Right ventricle myocardium inferior (tissue), 1 donor: ENCODE measurements around the gene DALRD3. TPM values are rescaled to one million over a fixed set of nuclear protein-coding genes. Genes with fewer than 3 reads are reported as not detected.
"Not testable (repeated sequence)": the region's sequence is repeated elsewhere in the genome, so short reads cannot be mapped to it uniquely, and the experiment has no call there.

Source experiments
- ATAC-seq: fragments of 200-7000 bp; cut with Tn5 transposase; one replicate; pipeline ENCODE4 v1.9.1; 2020; ENCODE audit warnings: mild to moderate bottlenecking, moderate library complexity
- DNase-seq: peaks from one replicate; pipeline ENCODE4 v3.0.0; 2021; ENCODE audit errors: missing footprints
- intact Hi-C: fragments of 100-400 bp; cut with DNase I; formaldehyde crosslinking; loops from one replicate; pipeline ENCODE4 v1.11.0; 2022
- total RNA-seq: library from RNA; stranded (reverse); fragmentation: NEBNext Ultra II Directional; extraction: Animal tissue kit (Norgen Biotek cat#: 25700); gene quantifications from one replicate; pipeline ENCODE4 v1.2.1, GENCODE V29; 2021
- donor health status: DM: no; HTN: yes; CAD: no; lungs with severe emphysema.

DALRD3 gene
- total RNA-seq, 1 donor from 2014 or later, result 9.0 TPM

DNA sequence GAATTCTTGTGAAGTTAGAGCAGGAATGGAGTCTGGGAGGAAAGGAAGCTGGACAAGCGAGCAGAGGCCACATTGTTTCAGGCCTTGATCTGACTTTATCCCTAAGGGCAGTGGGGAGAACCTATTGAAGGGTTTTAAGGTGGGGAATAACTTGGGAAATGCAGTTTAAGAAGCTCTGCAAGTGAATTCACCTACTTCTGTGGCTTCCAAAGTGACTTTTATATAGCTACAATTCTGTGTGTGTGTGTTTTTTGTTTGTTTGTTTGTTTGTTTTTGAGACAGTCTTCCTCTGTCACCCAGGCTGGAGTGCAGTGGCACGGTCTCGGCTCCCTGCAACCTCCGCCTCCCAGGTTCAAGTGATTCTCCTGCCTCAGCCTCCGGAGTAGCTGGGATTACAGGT lies 9.8 kb downstream of the DALRD3 start:
- intact Hi-C loops, ATAC-seq, DNase-seq: not testable (repeated sequence)

DNA sequence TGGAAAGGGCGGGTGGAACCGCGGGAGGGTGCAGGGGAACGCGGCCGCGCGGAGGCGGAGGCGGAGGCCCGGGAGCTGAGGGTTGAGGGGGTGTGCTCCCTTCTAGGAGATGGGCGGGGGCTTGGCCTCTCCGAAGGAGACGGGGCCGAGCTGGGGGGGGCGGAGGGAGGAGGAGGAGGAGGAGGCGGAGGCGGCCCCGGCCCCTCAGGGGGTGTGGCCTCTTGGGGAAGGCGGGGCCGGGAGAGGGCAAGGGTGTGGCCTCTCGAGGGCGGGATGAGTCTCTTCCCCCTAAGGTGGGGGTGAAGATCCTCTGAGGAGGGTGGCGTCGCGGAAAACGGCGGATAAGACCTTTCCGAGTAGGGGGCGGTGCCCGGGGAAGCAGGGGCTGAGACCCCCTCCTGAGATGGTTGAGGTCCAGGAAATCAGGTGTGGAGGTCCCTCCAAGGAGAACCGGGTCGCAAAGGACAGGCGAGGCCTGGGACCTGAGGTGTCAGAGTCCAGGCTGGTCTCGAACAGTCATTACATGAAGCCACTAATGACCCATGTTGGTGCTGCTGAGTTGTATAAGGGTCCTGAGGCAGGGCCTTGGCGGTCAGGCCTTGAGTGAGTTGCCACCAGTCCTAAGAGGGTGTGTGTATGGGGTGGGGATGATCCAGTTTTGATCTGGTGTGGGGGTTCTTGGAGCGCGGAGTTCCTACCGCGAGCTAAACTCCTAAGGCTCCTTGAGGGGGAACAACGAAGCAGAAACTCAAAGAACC lies 10.4 kb downstream of the DALRD3 start:
- intact Hi-C loops, result no loop called here
- DNase-seq, result peak; percentile 94
- peak; percentile 85 for ATAC-seq

DNA sequence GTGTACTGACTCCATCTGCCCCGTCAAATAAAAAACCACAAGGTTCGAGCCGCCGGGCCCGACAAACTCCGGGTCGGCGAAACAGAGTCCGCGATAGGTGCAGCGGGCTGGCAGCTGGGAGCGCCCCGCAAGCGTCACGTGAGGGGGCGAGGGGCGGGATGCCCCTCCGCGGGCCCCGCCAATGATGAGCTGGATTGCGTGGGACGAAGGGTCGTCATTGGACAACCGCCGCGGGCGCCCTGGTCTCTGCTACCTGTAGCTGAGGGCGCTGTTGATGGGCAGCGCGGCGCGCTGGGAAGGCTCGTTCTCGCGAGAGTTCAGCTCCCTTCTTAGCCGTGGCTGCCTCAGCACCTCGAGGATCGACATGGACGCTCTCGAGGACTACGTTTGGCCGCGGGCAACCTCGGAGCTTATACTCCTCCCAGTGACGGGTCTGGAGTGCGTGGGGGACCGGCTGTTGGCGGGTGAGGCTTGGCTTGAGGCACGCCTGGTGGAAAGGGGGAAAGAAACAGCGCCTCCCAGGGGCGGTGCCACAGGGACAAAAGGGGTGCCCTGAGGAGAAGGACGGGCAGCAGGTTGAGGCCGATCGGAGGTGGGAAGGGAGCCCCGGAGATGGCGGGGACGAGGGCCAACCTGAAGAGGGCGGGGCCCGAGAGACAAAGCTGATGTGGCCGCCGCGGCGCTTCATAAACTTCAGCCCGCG lies 11.2 kb downstream of the DALRD3 start, which contains the start of gene WDR6:
WDR6 (plus strand) TSS at position 324 of the 703 bp plus-strand sequence; CDS start at position 365, 41 bp downstream.
- intact Hi-C loops, result no loop called here
- ATAC-seq, result peak; percentile 90
- peak; percentile 98 for DNase-seq

DNA sequence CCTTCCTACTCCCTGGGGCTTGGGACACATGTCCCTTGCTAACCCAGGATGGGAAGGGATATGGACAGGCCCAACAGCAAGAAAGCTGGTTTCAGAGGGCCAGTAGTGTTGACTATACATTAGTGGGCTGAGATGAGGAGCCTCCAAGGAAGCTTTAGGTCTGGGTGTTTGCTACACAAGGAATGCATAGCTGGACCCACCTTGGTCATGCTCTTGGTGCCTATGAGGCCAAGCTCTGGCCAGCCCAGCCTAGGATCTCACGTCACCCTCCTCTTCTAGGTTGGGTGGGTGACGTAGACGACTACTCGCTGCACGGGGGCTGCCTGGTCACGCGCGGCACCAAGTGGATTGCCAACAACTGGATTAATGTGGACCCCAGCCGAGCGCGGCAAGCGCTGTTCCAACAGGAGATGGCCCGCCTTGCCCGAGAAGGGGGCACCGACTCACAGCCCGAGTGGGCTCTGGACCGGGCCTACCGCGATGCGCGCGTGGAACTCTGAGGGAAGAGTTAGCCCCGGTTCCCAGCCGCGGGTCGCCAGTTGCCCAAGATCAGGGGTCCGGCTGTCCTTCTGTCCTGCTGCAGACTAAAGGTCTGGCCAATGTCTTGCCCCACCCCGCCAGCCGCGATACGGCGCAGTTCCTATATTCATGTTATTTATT lies 11.8 kb downstream of the DALRD3 start:
- DNase-seq (no peak), ATAC-seq (no peak)
- intact Hi-C loops, result no loop called here

DNA sequence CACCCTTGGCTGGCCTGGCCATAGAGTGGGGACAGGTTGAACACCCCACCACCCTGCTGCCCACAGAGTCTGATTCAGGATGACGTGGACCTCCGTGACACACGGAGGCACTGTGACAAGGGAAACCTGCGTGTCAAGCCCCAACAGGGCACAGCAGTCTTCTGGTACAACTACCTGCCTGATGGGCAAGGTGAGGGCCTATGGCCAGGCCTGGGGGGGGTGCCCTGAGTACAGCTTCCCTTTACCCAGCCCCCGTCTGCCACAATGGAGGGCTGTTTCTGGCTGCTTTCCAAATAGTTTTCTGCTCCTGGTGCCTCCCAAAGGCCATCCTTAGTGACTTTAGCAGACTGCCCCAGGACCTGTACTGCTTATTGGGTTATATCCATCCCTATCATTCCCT lies 12.4 kb downstream of the DALRD3 start:
- intact Hi-C loops, result no loop called here
- no peak for ATAC-seq
- no peak for DNase-seq

DNA sequence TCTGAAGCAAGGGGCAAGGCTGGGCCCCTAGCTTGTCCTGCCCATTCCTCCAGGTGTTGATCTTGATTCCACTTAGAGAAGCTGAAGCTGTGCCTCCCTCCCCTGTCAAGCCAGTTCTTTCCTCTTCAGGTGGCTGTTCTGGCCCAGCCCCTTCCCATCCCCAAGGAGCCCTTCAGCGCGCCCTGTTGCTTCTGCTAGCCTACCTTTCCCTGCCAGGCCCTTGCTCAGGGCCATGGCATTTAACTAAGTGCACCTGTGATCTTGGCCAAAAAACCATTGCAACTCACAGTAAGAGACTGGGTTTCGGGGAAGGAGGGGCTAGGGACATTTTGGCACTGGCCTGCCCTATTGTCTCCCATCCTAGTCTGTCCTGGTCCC lies 13.1 kb downstream of the DALRD3 start:
- intact Hi-C loops, result no loop called here
- no peak for ATAC-seq

DNA sequence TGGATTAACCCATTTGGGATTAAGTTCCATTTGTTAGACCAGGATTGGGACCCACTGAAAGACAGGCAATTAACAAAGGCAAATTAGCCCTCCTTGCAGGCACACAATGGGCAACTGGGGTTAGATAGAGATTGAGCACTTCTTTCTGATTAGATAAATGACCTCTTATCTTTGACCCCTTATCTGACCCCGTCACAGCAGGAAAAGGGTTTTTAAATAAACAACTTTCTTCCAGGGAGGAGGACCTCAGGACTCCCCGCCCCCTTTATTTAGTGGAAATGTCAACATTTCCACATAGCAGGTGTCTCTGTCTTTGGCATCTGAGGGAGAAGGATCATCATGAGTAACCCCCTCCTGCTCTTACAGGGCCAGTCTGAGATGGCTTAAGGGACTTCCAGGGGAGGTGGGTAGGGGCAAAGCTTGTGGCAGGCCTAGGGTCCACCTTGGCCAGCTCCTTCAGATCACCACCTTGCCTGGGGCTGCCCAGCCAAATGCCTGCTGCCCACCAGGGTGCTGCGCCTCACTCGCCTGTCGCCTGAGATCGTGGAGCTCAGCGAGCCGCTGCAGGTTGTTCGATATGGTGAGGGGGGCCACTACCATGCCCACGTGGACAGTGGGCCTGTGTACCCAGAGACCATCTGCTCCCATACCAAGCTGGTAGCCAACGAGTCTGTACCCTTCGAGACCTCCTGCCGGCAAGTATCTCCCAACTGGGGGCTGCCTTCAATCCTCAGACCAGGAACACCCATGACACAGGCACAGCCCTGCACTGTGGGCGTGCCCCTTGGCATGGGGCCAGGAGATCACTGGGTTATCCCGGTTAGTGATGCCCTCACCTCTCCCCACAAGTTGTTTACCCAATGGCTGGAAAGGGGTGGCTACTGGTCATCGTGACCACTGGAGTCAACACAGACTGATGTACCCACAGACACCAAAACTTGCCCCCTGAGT lies 13.8 kb downstream of the DALRD3 start:
- ATAC-seq (no peak), DNase-seq (peak; percentile 69)
- intact Hi-C loops, result no loop called here

More for the DNA sequence above, 13.1 kb downstream of the DALRD3 start:
- no peak for DNase-seq

DNA sequence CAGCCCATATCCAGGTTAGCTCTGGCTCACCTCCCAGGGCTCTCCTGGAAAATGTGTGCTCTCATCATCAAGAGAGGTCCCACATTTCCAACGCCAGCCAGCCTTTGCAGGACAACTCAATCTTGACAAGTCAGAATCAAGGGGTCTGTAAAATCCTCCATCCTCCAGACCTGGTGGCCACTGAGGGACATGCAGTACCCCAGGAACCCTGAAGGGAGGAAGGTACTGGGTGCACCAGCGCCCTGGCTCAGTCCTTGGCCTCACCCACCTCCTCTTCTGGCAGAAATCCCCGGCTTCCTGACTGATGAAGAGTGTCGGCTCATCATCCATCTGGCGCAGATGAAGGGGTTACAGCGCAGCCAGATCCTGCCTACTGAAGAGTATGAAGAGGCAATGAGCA lies 17.2 kb downstream of the DALRD3 start:
- peak; percentile 17 for DNase-seq
- intact Hi-C loops, result no loop called here
- ATAC-seq, result no peak

DNA sequence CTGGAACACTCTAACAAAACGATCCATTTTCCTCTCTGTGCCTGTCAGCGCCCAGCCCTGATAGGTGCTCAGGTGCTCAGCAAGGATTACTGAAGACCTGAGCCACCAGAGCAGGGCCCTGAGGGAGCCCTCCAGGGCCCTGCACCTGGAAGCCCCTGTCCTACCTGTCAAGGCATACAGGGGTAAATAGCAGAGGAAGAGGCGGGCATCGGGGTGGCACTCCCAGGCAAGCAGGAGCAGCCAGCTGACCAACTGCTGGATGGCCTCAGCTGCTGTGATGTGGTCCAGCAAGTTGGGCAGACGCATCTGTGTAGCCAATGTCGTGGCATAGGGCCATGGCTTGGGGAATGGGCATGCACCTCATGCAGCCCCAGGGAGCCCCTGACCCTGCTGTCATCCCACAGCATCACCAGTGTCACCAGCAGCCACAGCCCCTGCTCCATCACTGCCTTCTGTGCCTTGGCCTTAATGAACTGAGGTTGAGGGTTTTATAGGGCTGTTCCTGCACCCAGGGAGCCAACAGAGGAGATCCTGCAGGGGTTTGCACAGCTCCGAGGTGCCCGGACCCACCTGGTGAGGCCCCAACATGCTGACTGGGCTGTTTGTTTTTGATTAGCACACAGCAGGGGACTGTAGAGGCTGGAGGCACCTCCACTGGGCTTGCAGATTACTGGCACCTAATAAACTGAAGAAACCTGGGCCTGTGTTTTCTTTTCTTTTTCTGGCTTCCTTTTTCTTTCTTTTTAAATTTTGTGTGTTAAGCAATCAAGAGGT lies 19.1 kb downstream of the DALRD3 start:
- DNase-seq (no peak), ATAC-seq (no peak)
- intact Hi-C loops, result no loop called here

DNA sequence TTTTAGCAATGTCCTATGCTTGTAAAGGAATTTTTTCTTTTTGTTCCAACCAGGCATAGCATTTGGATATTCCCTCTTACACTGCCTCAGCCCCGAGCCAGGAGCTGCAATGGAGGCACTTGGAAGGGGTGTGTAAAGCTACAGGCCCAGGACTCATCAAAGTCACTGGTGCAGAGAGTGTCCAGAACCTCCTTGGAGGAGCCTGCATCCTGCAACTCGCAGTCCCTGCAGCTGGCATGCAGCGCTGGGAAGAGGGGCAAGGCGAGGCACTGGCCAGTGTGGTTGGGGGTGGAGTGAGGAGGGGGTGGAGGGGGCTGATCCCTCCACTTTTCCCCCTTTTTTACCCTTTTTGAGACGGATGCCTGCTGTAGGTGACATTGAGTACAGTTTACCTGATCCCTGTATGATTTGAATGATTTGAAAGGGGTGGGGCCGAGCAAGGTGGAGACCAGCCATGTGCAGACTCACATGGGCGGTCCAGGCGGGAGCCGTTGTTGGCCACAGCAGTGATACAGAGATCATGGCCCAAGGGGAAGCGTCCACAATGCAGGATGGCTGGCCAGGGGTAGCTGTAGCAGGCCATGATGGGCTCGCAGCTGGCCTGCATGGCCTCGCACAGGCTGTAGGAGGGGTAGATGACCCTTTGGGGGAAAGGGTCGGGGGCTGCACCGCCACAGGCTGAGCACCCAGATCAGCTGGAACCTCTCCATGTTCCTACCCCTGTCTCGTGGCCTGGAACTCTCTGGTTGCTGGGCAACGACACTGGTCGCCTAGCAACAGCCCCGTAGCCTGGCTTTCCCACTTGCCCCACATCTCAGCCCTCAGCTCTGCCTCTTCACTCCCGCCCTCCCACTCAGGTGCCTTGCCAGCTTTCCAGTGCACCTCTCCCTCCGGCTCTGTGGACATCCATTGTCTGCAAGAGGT lies 20.4 kb downstream of the DALRD3 start:
- ATAC-seq, result no peak
- intact Hi-C loops, result no loop called here
- peak; percentile 63 for DNase-seq

DNA sequence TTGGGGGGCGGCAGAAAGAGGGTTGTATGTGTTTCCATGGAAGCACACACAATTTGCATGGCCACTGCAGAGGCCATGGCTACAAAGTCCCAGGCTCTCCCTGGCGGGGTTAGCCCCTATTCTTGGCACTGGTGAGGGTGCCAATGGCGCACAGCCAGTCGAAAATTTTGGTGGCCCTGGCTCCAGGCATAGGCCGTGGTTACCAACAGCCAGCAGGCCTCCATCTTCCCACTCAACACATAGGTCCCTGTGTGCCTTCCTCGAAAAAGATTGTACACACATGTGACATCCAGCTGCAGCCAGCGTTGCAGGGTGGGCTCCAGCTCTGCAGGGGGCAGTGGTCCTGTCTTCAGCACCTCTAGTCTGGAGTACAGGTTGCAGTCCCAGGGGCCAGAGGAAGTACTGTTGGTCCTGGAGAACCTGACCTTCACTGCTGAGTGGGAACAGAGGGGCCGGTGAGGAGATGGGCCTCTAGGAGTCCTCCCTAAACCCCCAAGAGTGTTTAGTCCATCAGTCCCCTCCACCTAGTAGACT lies 21.2 kb downstream of the DALRD3 start:
- ATAC-seq, result no peak
- DNase-seq, result no peak

DNA sequence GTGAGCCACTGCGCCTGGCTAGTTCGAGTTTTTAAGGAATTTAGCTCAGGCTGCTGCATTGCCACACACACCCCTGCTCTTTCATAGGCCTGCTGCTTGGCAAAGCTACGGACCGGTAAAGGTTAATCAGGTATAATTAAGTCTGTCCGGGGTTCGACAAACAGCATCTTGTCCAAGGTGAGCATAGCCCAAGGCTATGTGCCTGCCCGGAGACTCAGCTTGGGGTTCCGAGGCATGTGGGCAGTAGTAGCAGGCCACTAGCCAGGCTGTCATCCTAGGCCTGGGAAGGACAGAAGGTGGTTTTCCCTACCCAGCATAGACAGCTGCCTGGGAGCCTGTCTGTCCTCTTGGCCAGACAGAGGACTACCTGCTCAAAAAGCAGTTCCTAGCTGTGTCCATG lies 21.7 kb downstream of the DALRD3 start:
- DNase-seq (no peak), ATAC-seq (no peak)
- intact Hi-C loops, result no loop called here

More for the DNA sequence above, 21.2 kb downstream of the DALRD3 start:
- intact Hi-C loops, result no loop called here

DNA sequence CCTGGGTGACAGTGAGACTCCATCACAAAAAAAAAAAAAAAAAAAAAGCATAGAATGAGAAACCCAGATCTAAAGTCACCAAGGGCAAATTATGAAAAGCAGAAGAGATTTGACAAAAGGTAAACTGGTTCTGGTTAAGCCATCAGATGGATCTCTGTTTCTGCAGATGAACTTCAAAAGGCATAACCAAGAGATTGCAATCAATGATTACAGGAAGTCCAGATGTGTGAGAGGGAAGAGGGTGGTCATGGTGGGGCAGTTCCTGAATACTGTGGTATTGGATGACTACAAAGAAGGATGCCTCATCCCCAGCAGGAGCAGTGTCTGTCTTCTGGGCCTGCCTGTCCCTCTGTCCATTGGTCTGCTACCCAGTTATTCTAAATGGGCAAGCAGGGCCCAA lies 24.5 kb downstream of the DALRD3 start:
- ATAC-seq (no peak), DNase-seq (no peak)
- intact Hi-C loops, result no loop called here

DNA sequence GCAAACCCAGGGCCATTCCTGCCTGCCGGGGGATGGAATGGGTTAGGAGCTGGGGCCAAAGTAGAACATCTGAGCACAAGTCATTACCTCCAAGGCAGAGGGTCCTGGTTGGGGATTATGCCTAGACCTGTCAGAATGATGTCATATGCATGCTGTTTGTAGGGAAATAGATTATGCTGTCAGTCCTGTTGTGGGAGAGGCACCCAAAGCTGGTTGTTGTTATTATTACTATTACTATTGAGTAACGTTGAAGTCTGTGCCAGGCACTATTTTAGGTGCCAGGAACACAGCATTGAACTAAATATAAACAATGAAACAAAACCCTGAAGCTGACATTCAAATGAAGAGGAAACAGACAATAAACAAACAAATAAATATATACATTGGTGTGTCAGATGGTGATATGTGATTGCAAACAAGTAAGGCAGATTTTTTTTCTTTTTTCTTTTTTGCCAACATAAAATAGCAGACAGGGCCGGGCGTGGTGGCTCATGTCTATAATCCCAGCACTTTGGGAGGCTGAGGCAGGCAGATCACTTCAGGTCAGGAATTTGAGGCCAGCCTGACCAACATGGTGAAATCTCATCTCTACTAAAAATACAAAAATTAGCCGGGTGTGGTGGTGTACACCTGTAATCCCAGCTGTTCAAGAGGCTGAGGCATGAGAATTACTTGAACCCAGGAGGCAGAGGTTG lies 26.4 kb downstream of the DALRD3 start:
- intact Hi-C loops, result no loop called here
- DNase-seq (no peak), ATAC-seq (no peak)

DNA sequence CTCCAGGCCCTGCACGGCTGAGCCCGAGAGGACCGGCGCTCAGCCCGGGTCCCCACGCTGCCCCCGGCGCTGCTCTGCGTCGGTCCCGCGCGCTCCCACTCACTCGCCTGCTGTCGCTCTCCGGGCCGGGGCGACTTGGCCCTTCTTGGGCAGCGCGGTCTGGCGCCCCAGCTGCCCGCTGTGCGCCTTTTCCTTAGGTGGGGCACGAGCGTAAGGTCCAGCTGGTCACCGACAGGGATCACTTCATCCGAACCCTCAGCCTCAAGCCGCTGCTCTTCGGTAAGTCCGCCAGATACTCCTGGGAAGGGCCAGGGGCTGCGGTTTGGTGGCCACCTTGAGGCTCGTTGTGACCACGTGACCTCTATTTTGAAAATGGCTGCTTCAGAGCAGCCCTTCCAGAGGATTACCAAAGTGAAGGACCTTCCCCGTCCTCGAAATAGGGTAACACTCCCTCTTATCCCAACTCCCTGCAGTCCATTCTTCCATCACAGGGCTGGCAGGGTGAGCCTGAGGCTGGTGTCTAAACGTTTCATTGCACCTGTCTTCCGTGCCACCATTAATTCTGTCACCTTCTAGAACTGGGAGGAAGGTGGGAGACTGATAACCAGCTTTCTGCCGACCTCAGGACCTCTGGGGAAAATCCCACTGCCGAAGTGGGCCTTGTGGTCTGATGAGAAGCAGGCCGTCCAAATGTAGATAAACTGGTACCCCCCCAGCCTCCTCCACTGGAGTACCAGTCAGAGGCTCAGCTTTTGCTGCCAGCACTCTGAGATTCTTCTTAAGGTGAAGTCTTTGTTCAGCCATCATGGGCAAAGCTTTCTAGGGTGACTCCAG lies 27.5 kb downstream of the DALRD3 start:
- no peak for DNase-seq
- intact Hi-C loops, result no loop called here
- ATAC-seq, result no peak
